HFFc6 (cell line): ENCODE measurements around the gene RFWD3. TPM values are rescaled to one million over a fixed set of nuclear protein-coding genes. Genes with fewer than 3 reads are reported as not detected.

Source experiments
- DNase-seq: peaks from one replicate; pipeline ENCODE4 v3.0.0-alpha.2; 2018
- H3K27ac Mint-ChIP-seq: 2 replicates; pipeline ENCODE4 v1.8.0; 2020; ENCODE audit warnings: mild to moderate bottlenecking, mixed read lengths
- H3K27me3 Mint-ChIP-seq: 2 replicates; pipeline ENCODE4 v1.8.0; 2021; ENCODE audit warnings: mild to moderate bottlenecking, moderate library complexity, mixed read lengths; ENCODE audit not compliant: insufficient read depth
- H3K36me3 Mint-ChIP-seq: 2 replicates; pipeline ENCODE4 v1.8.0; 2021; ENCODE audit warnings: low read depth, mixed read lengths
- H3K4me1 Mint-ChIP-seq: 2 replicates; pipeline ENCODE4 v1.8.0; 2020; ENCODE audit warnings: low read depth, mixed read lengths
- H3K4me3 Mint-ChIP-seq: 2 replicates; pipeline ENCODE4 v1.8.0; 2020; ENCODE audit warnings: mild to moderate bottlenecking, moderate library complexity, mixed read lengths
- H3K9me3 Mint-ChIP-seq: 2 replicates; pipeline ENCODE4 v1.8.0; 2020; ENCODE audit warnings: mild to moderate bottlenecking, mixed read lengths
- CTCF ChIP-seq: fragments of 200-600 bp; sonication (generic); IDR thresholded peaks from 2 replicates; pipeline ENCODE4 v1.5.0; 2021; ENCODE audit warnings: antibody characterized with exemption, mild to moderate bottlenecking
- total RNA-seq, 6 experiments: library from RNA; stranded (reverse); fragmentation: NEBNext Ultra II Directional; extraction: Animal tissue kit (Norgen Biotek cat#: 25700); gene quantifications; 2 replicates in 1 of 6; 3 replicates in 5 of 6; pipeline ENCODE4 v1.2.3, GENCODE V29; 2021

RFWD3 gene
- total RNA-seq, 6 experiments from 2014 or later: 27.2 to 44.4 (median 42.9) TPM

DNA sequence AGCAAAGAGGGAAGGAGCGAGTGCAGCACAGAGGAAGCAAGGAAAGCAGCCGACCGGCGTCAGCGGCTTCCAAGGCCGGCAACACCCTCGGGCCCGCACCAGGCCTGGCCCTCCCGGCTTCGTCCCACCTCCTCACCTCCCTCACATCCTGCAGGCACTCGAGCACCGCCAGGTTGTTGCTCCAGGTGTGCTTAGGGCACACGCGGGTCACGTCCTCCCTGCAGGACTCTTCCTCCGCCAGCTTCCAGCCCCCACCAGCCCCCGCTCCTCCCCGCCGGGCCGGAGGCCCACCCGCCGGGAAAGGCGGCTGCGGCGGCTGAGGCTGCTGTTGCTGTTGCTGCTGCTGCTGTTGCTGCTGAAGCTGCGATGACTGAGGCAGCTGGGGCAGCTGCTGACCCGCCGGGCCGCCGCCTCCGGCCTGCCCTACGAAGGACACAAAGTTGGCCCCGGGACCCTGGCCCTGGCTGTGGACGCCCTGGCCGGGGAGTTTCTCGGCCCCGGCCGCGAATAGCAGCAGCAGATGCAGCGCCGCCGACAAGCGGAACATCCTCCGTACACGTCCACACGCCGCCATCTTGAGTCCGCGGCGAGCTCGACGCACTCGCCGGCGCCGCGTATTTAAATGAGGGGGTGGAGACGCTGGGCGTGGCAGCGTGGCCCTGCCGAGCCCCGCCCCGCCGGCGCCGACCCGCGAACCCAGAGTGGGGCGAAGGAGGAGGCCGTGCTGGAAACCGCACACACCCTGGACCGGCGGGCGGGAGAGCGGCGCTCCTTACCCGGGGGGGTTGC lies 60.0 kb downstream of the RFWD3 start, which contains the start of gene GLG1:
TSS of gene GLG1 (minus strand) at position 594 of the 789 bp plus-strand sequence. CDS start at position 574, 20 bp downstream.
- H3K4me3 Mint-ChIP-seq: peak within 1 kb of the TSS; percentile 96
- no peaks in the 10 kb centered on the region for H3K9me3 Mint-ChIP-seq
- H3K36me3 Mint-ChIP-seq: peaks cover 18% of the 10 kb centered on the region; the same call in 1 of the 2 replicates
- H3K4me1 Mint-ChIP-seq: peaks cover 54% of the 10 kb centered on the region
- H3K27ac Mint-ChIP-seq: peak within 1 kb of the TSS; percentile 91
- no peaks in the 10 kb centered on the region; the same call in 1 of the 2 replicates for H3K27me3 Mint-ChIP-seq
- DNase-seq: peak; percentile 83
- TF ChIP-seq CTCF: no peak

DNA sequence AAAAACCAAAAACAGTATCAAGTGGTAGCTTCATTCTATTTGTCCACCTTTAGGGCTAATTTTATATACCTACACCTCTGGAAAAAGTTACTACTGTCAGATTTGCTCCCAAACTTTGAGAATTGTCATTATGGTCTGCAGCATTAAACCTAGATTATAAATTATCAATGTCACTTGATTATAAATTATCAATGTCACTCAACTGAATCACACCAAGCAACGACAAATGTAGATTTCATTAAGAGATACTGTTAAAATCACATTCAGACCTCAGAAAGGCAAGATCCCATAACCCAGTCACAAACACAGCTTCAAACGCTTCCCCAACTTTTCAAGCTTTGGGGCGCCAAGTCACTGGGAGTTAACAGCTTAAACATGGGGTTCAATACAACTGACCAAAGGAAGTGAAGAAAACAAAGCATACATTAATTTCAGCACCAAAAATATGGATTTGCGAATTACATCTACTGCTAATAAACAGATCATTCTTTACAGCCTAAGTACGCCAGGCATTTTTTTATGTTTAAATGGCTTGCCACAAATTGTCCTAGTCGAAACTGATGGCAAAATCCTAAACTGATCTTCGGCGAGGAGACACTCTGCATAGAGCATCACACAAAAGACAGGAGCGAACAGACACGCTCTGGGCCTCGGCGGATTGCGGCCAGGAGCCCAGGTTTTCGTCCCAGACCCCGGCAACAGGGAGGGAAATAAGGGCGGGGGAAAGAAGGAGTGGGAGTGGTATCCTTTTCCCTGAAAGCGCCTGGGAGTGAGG lies 60.7 kb downstream of the RFWD3 start:
- DNase-seq: no peak

GRCh38 chr16:74605332-74605731 lies 61.3 kb downstream of the RFWD3 start:
- Mint-ChIP-seq H3K4me3 (peak overlapping the region; percentile 96), H3K27me3 (no peaks in the 10 kb centered on the region), H3K27ac (peak overlapping the region; percentile 91), H3K4me1 (peaks cover 62% of the 10 kb centered on the region), H3K36me3 (peaks cover 18% of the 10 kb centered on the region; the same call in 1 of the 2 replicates), H3K9me3 (no peaks in the 10 kb centered on the region)
- DNase-seq: no peak
- no peak for TF ChIP-seq CTCF

More for the DNA sequence above, 60.7 kb downstream of the RFWD3 start:
- H3K36me3 Mint-ChIP-seq: peaks cover 18% of the 10 kb centered on the region; the same call in 1 of the 2 replicates
- H3K9me3 Mint-ChIP-seq: no peaks in the 10 kb centered on the region
- H3K4me1 Mint-ChIP-seq: peaks cover 57% of the 10 kb centered on the region
- peak overlapping the region; percentile 91 for H3K27ac Mint-ChIP-seq
- TF ChIP-seq CTCF: no peak
- H3K4me3 Mint-ChIP-seq: peak overlapping the region; percentile 96
- no peaks in the 10 kb centered on the region; the same call in 1 of the 2 replicates for H3K27me3 Mint-ChIP-seq

DNA sequence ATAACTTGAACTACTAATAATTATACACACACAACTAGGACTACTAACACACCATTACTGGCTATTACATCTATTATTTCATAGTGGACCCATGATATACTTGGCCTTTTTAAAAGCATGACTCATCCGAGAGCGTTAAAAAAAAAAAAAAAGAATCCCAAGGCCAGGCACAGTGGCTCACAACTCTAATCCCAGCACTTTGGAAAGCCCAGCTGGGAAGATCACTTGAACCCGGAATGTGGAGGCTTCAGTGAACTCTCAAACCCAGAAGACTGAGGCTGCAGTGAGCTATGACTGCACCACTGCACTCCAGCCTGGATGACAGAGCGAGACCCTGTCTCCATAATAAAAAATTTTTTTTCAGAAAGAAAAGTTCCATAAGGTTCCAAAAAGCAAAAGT lies 62.8 kb downstream of the RFWD3 start:
- H3K9me3 Mint-ChIP-seq: no peaks in the 10 kb centered on the region
- DNase-seq: no peak
- peak overlapping the region; percentile 96 for H3K4me3 Mint-ChIP-seq

More for the DNA sequence above, 62.8 kb downstream of the RFWD3 start:
- no peak for TF ChIP-seq CTCF
- Mint-ChIP-seq H3K4me1 (peaks cover 66% of the 10 kb centered on the region), H3K36me3 (peaks cover 20% of the 10 kb centered on the region), H3K27me3 (no peaks in the 10 kb centered on the region), H3K27ac (peak overlapping the region; percentile 56)
